ENCODE results near the gene XYLB. TPM values are rescaled to one million over a fixed set of nuclear protein-coding genes. Genes with fewer than 3 reads are reported as not detected.

Gene XYLB
- total and polyA plus RNA-seq, 2 of the 13 experiments (the other 11 are each of a cell fraction or from before 2014, with no cell fraction given): 25.9 to 30.0 TPM

DNA sequence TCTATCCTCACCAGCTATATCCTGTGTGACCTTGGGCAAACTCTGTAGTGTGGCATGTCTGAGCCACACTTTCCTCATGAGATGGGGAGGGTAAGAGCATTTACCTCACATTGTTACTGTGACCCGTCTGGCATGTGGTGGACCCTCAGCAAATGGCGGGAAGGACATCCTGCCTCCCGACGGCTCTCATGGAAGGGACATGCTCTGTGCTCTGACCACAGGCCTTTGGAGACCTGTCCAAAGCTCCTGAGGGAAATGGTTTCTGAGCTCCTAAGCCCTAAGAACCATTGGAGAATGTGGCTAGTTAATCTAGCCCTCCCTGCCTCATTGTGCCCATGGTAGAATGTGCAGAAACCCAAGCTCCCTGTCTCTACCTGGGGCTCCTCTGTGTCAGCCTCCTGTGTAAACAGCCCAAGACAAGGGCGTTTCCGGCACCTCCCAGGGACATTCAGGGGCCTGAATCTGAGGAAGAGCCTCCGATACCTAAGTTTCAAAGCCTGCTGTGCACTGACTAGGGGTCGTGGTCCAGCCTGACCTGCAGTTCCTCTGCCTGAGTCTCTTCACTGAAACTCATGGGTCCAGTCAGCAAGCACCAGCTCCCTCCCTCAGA lies 29.0 kb downstream of the XYLB start:
- FAIRE-seq (no peak), ATAC-seq (no peak; the same call in 2 of the 3 replicates), DNase-seq (ENCODE audit: low spot score) (no peak)
- Histone ChIP-seq H3K4me1 (ENCODE audit: insufficient read depth, low read length) (no peaks in the 10 kb centered on the region), H3K4me3 (replicated peaks in 1 of 3; ENCODE audit: insufficient read depth in 1 of 3, low read depth in 2 of 3, low read length in 3 of 3) (no peak overlapping the region), H3K4me2 (ENCODE audit: low read depth, low read length) (no peak overlapping the region), H3K9ac (ENCODE audit: insufficient read depth, low read depth, low read length) (no peak overlapping the region), H3K79me2 (ENCODE audit: insufficient read depth, low read length) (no peaks in the 10 kb centered on the region), H3K27ac (ENCODE audit: extremely low read length, insufficient read depth, low read length) (no peak overlapping the region), H2AFZ (ENCODE audit: low read length) (no peak overlapping the region), H3K9me3 (ENCODE audit: low read length) (no peaks in the 10 kb centered on the region), H3K36me3 (replicated peaks in 1 of 2; ENCODE audit: control insufficient read depth in 1 of 2, insufficient read depth in 2 of 2, low read length in 2 of 2) (peaks cover 63 to 95% of the 10 kb centered on the region in 2 experiments), H4K20me1 (ENCODE audit: insufficient read depth, low read length) (no peaks in the 10 kb centered on the region), H3K27me3 (ENCODE audit: control insufficient read depth in 1 of 2, insufficient read depth in 2 of 2, low read length in 2 of 2) (no peaks in the 10 kb centered on the region; a peak in 1 of 5 replicates)
- ChIA-PET POLR2A (no interaction called here), CTCF (ENCODE audit: low intra/inter-chr PET ratio, low total read pairs) (no interaction called here)
- no TSS peak for BruUV-seq (replicated peaks)
- TF ChIP-seq NCOA2 (CRISPR knock-in tag; IDR thresholded peaks at IDR 0.05): no peak
- TF ChIP-seq ZMYM3 (CRISPR knock-in tag; IDR thresholded peaks at IDR 0.05): no peak
- TF ChIP-seq ZNF672 (CRISPR knock-in tag; IDR thresholded peaks at IDR 0.05): no peak
- no peak for TF ChIP-seq ZNF761 (CRISPR knock-in tag; conservative IDR thresholded peaks at IDR 0.05)
- TF ChIP-seq, protein P1, sequence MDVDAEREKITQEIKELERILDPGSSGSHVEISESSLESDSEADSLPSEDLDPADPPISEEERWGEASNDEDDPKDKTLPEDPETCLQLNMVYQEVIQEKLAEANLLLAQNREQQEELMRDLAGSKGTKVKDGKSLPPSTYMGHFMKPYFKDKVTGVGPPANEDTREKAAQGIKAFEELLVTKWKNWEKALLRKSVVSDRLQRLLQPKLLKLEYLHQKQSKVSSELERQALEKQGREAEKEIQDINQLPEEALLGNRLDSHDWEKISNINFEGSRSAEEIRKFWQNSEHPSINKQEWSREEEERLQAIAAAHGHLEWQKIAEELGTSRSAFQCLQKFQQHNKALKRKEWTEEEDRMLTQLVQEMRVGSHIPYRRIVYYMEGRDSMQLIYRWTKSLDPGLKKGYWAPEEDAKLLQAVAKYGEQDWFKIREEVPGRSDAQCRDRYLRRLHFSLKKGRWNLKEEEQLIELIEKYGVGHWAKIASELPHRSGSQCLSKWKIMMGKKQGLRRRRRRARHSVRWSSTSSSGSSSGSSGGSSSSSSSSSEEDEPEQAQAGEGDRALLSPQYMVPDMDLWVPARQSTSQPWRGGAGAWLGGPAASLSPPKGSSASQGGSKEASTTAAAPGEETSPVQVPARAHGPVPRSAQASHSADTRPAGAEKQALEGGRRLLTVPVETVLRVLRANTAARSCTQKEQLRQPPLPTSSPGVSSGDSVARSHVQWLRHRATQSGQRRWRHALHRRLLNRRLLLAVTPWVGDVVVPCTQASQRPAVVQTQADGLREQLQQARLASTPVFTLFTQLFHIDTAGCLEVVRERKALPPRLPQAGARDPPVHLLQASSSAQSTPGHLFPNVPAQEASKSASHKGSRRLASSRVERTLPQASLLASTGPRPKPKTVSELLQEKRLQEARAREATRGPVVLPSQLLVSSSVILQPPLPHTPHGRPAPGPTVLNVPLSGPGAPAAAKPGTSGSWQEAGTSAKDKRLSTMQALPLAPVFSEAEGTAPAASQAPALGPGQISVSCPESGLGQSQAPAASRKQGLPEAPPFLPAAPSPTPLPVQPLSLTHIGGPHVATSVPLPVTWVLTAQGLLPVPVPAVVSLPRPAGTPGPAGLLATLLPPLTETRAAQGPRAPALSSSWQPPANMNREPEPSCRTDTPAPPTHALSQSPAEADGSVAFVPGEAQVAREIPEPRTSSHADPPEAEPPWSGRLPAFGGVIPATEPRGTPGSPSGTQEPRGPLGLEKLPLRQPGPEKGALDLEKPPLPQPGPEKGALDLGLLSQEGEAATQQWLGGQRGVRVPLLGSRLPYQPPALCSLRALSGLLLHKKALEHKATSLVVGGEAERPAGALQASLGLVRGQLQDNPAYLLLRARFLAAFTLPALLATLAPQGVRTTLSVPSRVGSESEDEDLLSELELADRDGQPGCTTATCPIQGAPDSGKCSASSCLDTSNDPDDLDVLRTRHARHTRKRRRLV (CRISPR knock-in tag; IDR thresholded peaks at IDR 0.05): no peak
- no peak for TF ChIP-seq ZEB1 (IDR thresholded peaks at IDR 0.05; ENCODE audit: insufficient replicate concordance, low read depth)
- TF ChIP-seq KDM5A (IDR thresholded peaks at IDR 0.05; ENCODE audit: borderline replicate concordance, low read length): no peak
- no peak for TF ChIP-seq CCAR2 (optimal IDR thresholded peaks at IDR 0.05; ENCODE audit: low read depth, low read length)
- TF ChIP-seq CSRNP2 (CRISPR knock-in tag; conservative IDR thresholded peaks at IDR 0.05; ENCODE audit: low read depth): no peak
- TF ChIP-seq IRF9 (CRISPR knock-in tag; IDR thresholded peaks at IDR 0.05; ENCODE audit: borderline replicate concordance): no peak
- TF ChIP-seq REPIN1 (CRISPR knock-in tag; IDR thresholded peaks at IDR 0.05; ENCODE audit: borderline replicate concordance, low read depth): no peak
- TF ChIP-seq ZNF343 (CRISPR knock-in tag; IDR thresholded peaks at IDR 0.05): no peak
- no peak for TF ChIP-seq LCORL (IDR thresholded peaks at IDR 0.05)
- TF ChIP-seq LCORL (CRISPR knock-in tag; IDR thresholded peaks at IDR 0.05): no peak
- no peak for TF ChIP-seq NR1H2 (CRISPR knock-in tag; IDR thresholded peaks at IDR 0.05; ENCODE audit: borderline replicate concordance, low read depth)
- intact Hi-C loops (cut with micrococcal nuclease; ENCODE audit: unreplicated experiment) (no loop called here), in situ Hi-C loops (cut with HindIII; ENCODE audit: extremely low pct_ligation_motif_present, low pct_unique_long_range_greater_than_20kb) (no loop called here)
- 91% methylated on average over 4 of the region's 8 CpGs for WGBS (ENCODE audit: low lambda C conversion rate)

Data from HepG2 (cell line).